ENCODE results near the gene ZNF462.

Gene ZNF462

GRCh38 chr9:106954974-106955850 is 92.2 kb downstream of the ZNF462 start:
- H3K4me3 Mint-ChIP-seq: no peak overlapping the region
- DNase-seq (ENCODE audit: low spot score in 2 of 2): no peak
- peaks cover 16% of the 10 kb centered on the region for H3K9me3 Mint-ChIP-seq
- H3K36me3 Mint-ChIP-seq: no peaks in the 10 kb centered on the region
- H3K4me1 Mint-ChIP-seq: no peaks in the 10 kb centered on the region
- no peak overlapping the region for H3K27ac Mint-ChIP-seq
- no peak for ATAC-seq

GRCh38 chr9:106956971-106957370 is 94.0 kb downstream of the ZNF462 start:
- Mint-ChIP-seq H3K9me3 (peaks cover 21% of the 10 kb centered on the region), H3K4me3 (no peak overlapping the region)

GRCh38 chr9:106958955-106959657 is 96.1 kb downstream of the ZNF462 start:
- H3K9me3 Mint-ChIP-seq: peaks cover 13% of the 10 kb centered on the region
- H3K4me3 Mint-ChIP-seq: no peak overlapping the region
- H3K36me3 Mint-ChIP-seq: no peaks in the 10 kb centered on the region
- no peak for ATAC-seq
- no peak overlapping the region for H3K27ac Mint-ChIP-seq
- DNase-seq (ENCODE audit: low spot score in 2 of 2): no peak
- no peaks in the 10 kb centered on the region for H3K4me1 Mint-ChIP-seq

More at GRCh38 chr9:106956971-106957370, 94.0 kb downstream of the ZNF462 start:
- ATAC-seq (no peak), DNase-seq (ENCODE audit: low spot score in 2 of 2) (no peak)
- H3K36me3 Mint-ChIP-seq: no peaks in the 10 kb centered on the region
- no peak overlapping the region for H3K27ac Mint-ChIP-seq
- no peaks in the 10 kb centered on the region for H3K4me1 Mint-ChIP-seq

- H3K27ac Mint-ChIP-seq: no peak overlapping the region
- no peaks in the 10 kb centered on the region for H3K4me1 Mint-ChIP-seq
Observed at GRCh38 chr9:106960258-106960657, 97.3 kb downstream of the ZNF462 start.

GRCh38 chr9:106961623-106962022 is 98.7 kb downstream of the ZNF462 start:
- ATAC-seq (no peak), DNase-seq (ENCODE audit: low spot score in 2 of 2) (no peak)
- no peaks in the 10 kb centered on the region for H3K36me3 Mint-ChIP-seq
- H3K4me3 Mint-ChIP-seq: no peak overlapping the region
- no peak overlapping the region for H3K27ac Mint-ChIP-seq
- no peaks in the 10 kb centered on the region for H3K4me1 Mint-ChIP-seq
- H3K9me3 Mint-ChIP-seq: peaks cover 6% of the 10 kb centered on the region

More at GRCh38 chr9:106960258-106960657, 97.3 kb downstream of the ZNF462 start:
- H3K4me3 Mint-ChIP-seq: no peak overlapping the region
- peaks cover 9% of the 10 kb centered on the region for H3K9me3 Mint-ChIP-seq
- ATAC-seq: no peak
- DNase-seq (ENCODE audit: low spot score in 2 of 2): no peak
- H3K36me3 Mint-ChIP-seq: no peaks in the 10 kb centered on the region

GRCh38 chr9:106962122-106962521 is 99.2 kb downstream of the ZNF462 start:
- ATAC-seq (peak; percentile 54), DNase-seq (ENCODE audit: low spot score in 2 of 2) (no peak)
- Mint-ChIP-seq H3K4me3 (no peak overlapping the region), H3K9me3 (peaks cover 6% of the 10 kb centered on the region), H3K4me1 (no peaks in the 10 kb centered on the region), H3K27ac (no peak overlapping the region), H3K36me3 (no peaks in the 10 kb centered on the region)

GRCh38 chr9:106962615-106963363 is 99.8 kb downstream of the ZNF462 start:
- no peak overlapping the region for H3K4me3 Mint-ChIP-seq
- no peak for DNase-seq (ENCODE audit: low spot score in 2 of 2)

GRCh38 chr9:106963684-106964083 is 100.7 kb downstream of the ZNF462 start:
- no peak for ATAC-seq
- Mint-ChIP-seq H3K9me3 (peaks cover 6% of the 10 kb centered on the region), H3K4me1 (no peaks in the 10 kb centered on the region), H3K27ac (no peak overlapping the region), H3K36me3 (no peaks in the 10 kb centered on the region), H3K4me3 (no peak overlapping the region)
- DNase-seq (ENCODE audit: low spot score in 2 of 2): no peak

More at GRCh38 chr9:106962615-106963363, 99.8 kb downstream of the ZNF462 start:
- no peak overlapping the region for H3K27ac Mint-ChIP-seq
- H3K4me1 Mint-ChIP-seq: no peaks in the 10 kb centered on the region
- no peak for ATAC-seq
- H3K36me3 Mint-ChIP-seq: no peaks in the 10 kb centered on the region
- H3K9me3 Mint-ChIP-seq: peaks cover 6% of the 10 kb centered on the region

- H3K36me3 Mint-ChIP-seq: no peaks in the 10 kb centered on the region
- DNase-seq (ENCODE audit: low spot score in 2 of 2): no peak
- peaks cover 6% of the 10 kb centered on the region for H3K9me3 Mint-ChIP-seq
- no peaks in the 10 kb centered on the region for H3K4me1 Mint-ChIP-seq
- H3K27ac Mint-ChIP-seq: no peak overlapping the region
- ATAC-seq: no peak
- H3K4me3 Mint-ChIP-seq: no peak overlapping the region
Observed at GRCh38 chr9:106964329-106964728, 101.4 kb downstream of the ZNF462 start.

- no peak for DNase-seq (ENCODE audit: low spot score in 2 of 2)
- ATAC-seq: no peak
- no peaks in the 10 kb centered on the region for H3K4me1 Mint-ChIP-seq
- H3K36me3 Mint-ChIP-seq: no peaks in the 10 kb centered on the region
- peaks cover 6% of the 10 kb centered on the region for H3K9me3 Mint-ChIP-seq
- H3K4me3 Mint-ChIP-seq: no peak overlapping the region
- H3K27ac Mint-ChIP-seq: no peak overlapping the region
Observed at GRCh38 chr9:106964822-106965525, 102.0 kb downstream of the ZNF462 start.

- Mint-ChIP-seq H3K4me1 (no peaks in the 10 kb centered on the region), H3K4me3 (no peak overlapping the region), H3K27ac (no peak overlapping the region), H3K36me3 (no peaks in the 10 kb centered on the region), H3K9me3 (peaks cover 4% of the 10 kb centered on the region)
- DNase-seq (ENCODE audit: low spot score in 2 of 2) (no peak), ATAC-seq (no peak)
Observed at GRCh38 chr9:106966481-106966880, 103.5 kb downstream of the ZNF462 start.

- ATAC-seq (no peak), DNase-seq (ENCODE audit: low spot score in 2 of 2) (no peak)
- Mint-ChIP-seq H3K9me3 (no peaks in the 10 kb centered on the region), H3K4me1 (no peaks in the 10 kb centered on the region), H3K27ac (no peak overlapping the region), H3K4me3 (no peak overlapping the region), H3K36me3 (no peaks in the 10 kb centered on the region)
Observed at GRCh38 chr9:106969696-106970095, 106.7 kb downstream of the ZNF462 start.

- Mint-ChIP-seq H3K4me3 (no peak overlapping the region), H3K36me3 (no peaks in the 10 kb centered on the region), H3K27ac (no peak overlapping the region), H3K4me1 (no peaks in the 10 kb centered on the region), H3K9me3 (no peaks in the 10 kb centered on the region)
- DNase-seq (ENCODE audit: low spot score in 2 of 2) (no peak), ATAC-seq (no peak)
Observed at GRCh38 chr9:106970219-106970975, 107.4 kb downstream of the ZNF462 start.

- Mint-ChIP-seq H3K27ac (no peak overlapping the region), H3K4me3 (no peak overlapping the region), H3K4me1 (no peaks in the 10 kb centered on the region), H3K36me3 (no peaks in the 10 kb centered on the region), H3K9me3 (no peaks in the 10 kb centered on the region)
- ATAC-seq: no peak
- no peak for DNase-seq (ENCODE audit: low spot score in 2 of 2)
Observed at GRCh38 chr9:106970976-106971457, 108.1 kb downstream of the ZNF462 start.
